GM23248 (cell line): ENCODE data around the gene RTKN2.

ENCODE experiments used
- EZH2 ChIP-seq: fragments of 200-600 bp; sonication (generic); IDR thresholded peaks from 2 replicates; pipeline ENCODE4 v1.6.1; 2018; ENCODE audit warnings: antibody characterized with exemption, mild to moderate bottlenecking; ENCODE audit not compliant: insufficient read depth, poor library complexity, severe bottlenecking
- EZH2phosphoT487 ChIP-seq: fragments of 200-600 bp; sonication (generic); IDR thresholded peaks from 2 replicates; pipeline ENCODE4 v1.6.1; 2018; ENCODE audit warnings: antibody characterized with exemption, moderate library complexity, mild to moderate bottlenecking, low read depth; ENCODE audit not compliant: insufficient read depth

GRCh38 chr10:62238880-62239279 lies 29.8 kb downstream of the RTKN2 start:
- no peak for TF ChIP-seq EZH2
- no peak for TF ChIP-seq EZH2phosphoT487
